H1 (cell line): Measurements from ENCODE around the gene ERAP2.

Experiments used
- ASH2L ChIP-seq: fragments of 200-600, 300-600 bp; sonication (generic); IDR thresholded peaks from one replicate; pipeline ENCODE4 v1.7.1; 2017; ENCODE audit warnings: low read length
- CEBPB ChIP-seq: IDR thresholded peaks from 2 replicates; pipeline ENCODE4 v1.6.1; 2012; ENCODE audit warnings: low read depth, low read length
- CTCF ChIP-seq, 3 experiments: IDR thresholded peaks; 1 replicate in 2 of 3; 2 replicates in 1 of 3; pipeline versions ENCODE4 v1.5.1 to v1.6.1; 2011; ENCODE audit warnings: low read length in 3 of 3, mild to moderate bottlenecking in 3 of 3, inconsistent platforms in 2 of 3, low read depth in 1 of 3, moderate library complexity in 1 of 3; ENCODE audit not compliant: insufficient read depth in 1 of 3; ENCODE audit errors: control extremely low read depth in 1 of 3
- EP300 ChIP-seq, 2 experiments: IDR thresholded peaks; 1 replicate in 1 of 2; 2 replicates in 1 of 2; pipeline ENCODE4 v1.6.1; 2011 to 2012; ENCODE audit warnings: low read depth in 2 of 2, low read length in 2 of 2, mild to moderate bottlenecking in 2 of 2, borderline replicate concordance in 1 of 2, inconsistent platforms in 1 of 2, moderate library complexity in 1 of 2
- JUN ChIP-seq: IDR thresholded peaks from 2 replicates; pipeline ENCODE4 v1.6.1; 2011; ENCODE audit warnings: low read depth, mild to moderate bottlenecking, improper control_type of control experiment, low read length
- MAFK ChIP-seq: IDR thresholded peaks from 2 replicates; pipeline ENCODE4 v1.6.1; 2012; ENCODE audit warnings: low read depth, mild to moderate bottlenecking, improper control_type of control experiment, low read length
- MAX ChIP-seq: IDR thresholded peaks from 2 replicates; pipeline ENCODE4 v1.6.1; 2012; ENCODE audit warnings: inconsistent platforms
- POLR2A ChIP-seq, 2 experiments: IDR thresholded peaks; 1 replicate in 1 of 2; 2 replicates in 1 of 2; pipeline ENCODE4 v1.6.1; 2011; ENCODE audit warnings: low read depth in 2 of 2, low read length in 2 of 2, mild to moderate bottlenecking in 2 of 2; ENCODE audit errors: control extremely low read depth in 1 of 2
- POLR2AphosphoS5 ChIP-seq: IDR thresholded peaks from 2 replicates; pipeline ENCODE4 v1.6.1; 2011; ENCODE audit warnings: low read depth, low read length
- TAF1 ChIP-seq: IDR thresholded peaks from 2 replicates; pipeline ENCODE4 v1.6.1; 2011; ENCODE audit warnings: mild to moderate bottlenecking, low read depth, low read length
- TBP ChIP-seq: IDR thresholded peaks from 2 replicates; pipeline ENCODE4 v1.6.1; 2011; ENCODE audit warnings: low read depth, low read length, improper control_type of control experiment
- TEAD4 ChIP-seq: IDR thresholded peaks from 2 replicates; pipeline ENCODE4 v1.6.1; 2012; ENCODE audit warnings: low read depth, low read length, inconsistent platforms, mixed read lengths

- TF ChIP-seq POLR2A (IDR thresholded peaks at IDR 0.05; ENCODE audit: control extremely low read depth in 1 of 2, low read depth in 2 of 2, low read length in 2 of 2) = no peak
- TF ChIP-seq MAX = no peak
- no peak for TF ChIP-seq EP300 (IDR thresholded peaks at IDR 0.05; ENCODE audit: borderline replicate concordance in 1 of 2, low read depth in 2 of 2, low read length in 2 of 2)
- TF ChIP-seq TEAD4 = no peak
- no peak for TF ChIP-seq TAF1
- TF ChIP-seq JUN = no peak
- no peak for TF ChIP-seq CEBPB
- no peak for TF ChIP-seq CTCF (IDR thresholded peaks at IDR 0.05; ENCODE audit: control extremely low read depth in 1 of 3, insufficient read depth in 1 of 3, low read depth in 1 of 3, low read length in 3 of 3)
- no peak for TF ChIP-seq POLR2AphosphoS5
- TF ChIP-seq TBP = no peak
- TF ChIP-seq MAFK = no peak
- no peak for TF ChIP-seq ASH2L
Measured at GRCh38 chr5:96885518-96886338, 9.4 kb downstream of the ERAP2 start.
